GM23248 (cell line): Measurements from ENCODE around the gene LRRC49.

Source experiments
- EZH2 ChIP-seq: fragments of 200-600 bp; sonication (generic); IDR thresholded peaks from 2 replicates; pipeline ENCODE4 v1.6.1; 2018; ENCODE audit warnings: antibody characterized with exemption, mild to moderate bottlenecking; ENCODE audit not compliant: insufficient read depth, poor library complexity, severe bottlenecking
- EZH2phosphoT487 ChIP-seq: fragments of 200-600 bp; sonication (generic); IDR thresholded peaks from 2 replicates; pipeline ENCODE4 v1.6.1; 2018; ENCODE audit warnings: antibody characterized with exemption, moderate library complexity, mild to moderate bottlenecking, low read depth; ENCODE audit not compliant: insufficient read depth

GRCh38 chr15:70863450-70864218 is 29.0 kb upstream of the LRRC49 start:
- TF ChIP-seq EZH2 (no peak), EZH2phosphoT487 (no peak)
